Esophagus squamous epithelium (tissue), 5 donors: ENCODE results near the gene TAX1BP1. TPM values are rescaled to one million over a fixed set of nuclear protein-coding genes. Genes with fewer than 3 reads are reported as not detected.
A peak's percentile ranks its signal among the peaks of the same experiment; 100 is the strongest.
"Not testable (repeated sequence)": the region's sequence is repeated elsewhere in the genome, so short reads cannot be mapped to it uniquely, and the experiment has no call there.

Experiments used
- DNase-seq: peaks from one replicate; lab custom pipeline; 2025; lab: John Stamatoyannopoulos, UW
- H3K27ac ChIP-seq, 4 donors: fragments of 200-600 bp; sonication (generic); one replicate each; pipeline ENCODE4 v1.5.1; 2016 to 2019; ENCODE audit warnings: mild to moderate bottlenecking in 1 of 4
- H3K27me3 ChIP-seq, 4 donors: fragments of 200-600 bp; sonication (generic); 1 replicate in 3 of 4; 2 replicates in 1 of 4; pipeline versions ENCODE4 v1.5.1 to v1.6.0; 2017 to 2021; ENCODE audit warnings: antibody characterized with exemption in 1 of 4
- H3K36me3 ChIP-seq, 3 donors: fragments of 200-600 bp; sonication (generic); one replicate each; pipeline ENCODE4 v1.5.1; 2016 to 2019
- H3K4me1 ChIP-seq, 3 donors: fragments of 200-600 bp; sonication (generic); one replicate each; pipeline ENCODE4 v1.5.1; 2017 to 2019
- H3K4me3 ChIP-seq, 4 donors: fragments of 200-600 bp; sonication (generic); 1 replicate in 3 of 4; 2 replicates in 1 of 4; pipeline ENCODE4 v1.5.1; 2016 to 2019; ENCODE audit warnings: mild to moderate bottlenecking in 2 of 4, moderate library complexity in 1 of 4
- H3K9me3 ChIP-seq, 3 donors: fragments of 200-600 bp; sonication (generic); one replicate each; pipeline ENCODE4 v1.5.1; 2016 to 2019
- CTCF ChIP-seq, 6 experiments: fragments of 450-650 bp in 4 of 6; fragments of 200-600 bp in 2 of 6; sonication (generic) in 2 of 6; IDR thresholded peaks; one replicate each; pipeline ENCODE4 v1.5.1; 2016 to 2019; ENCODE audit warnings: antibody characterized with exemption in 6 of 6, mild to moderate bottlenecking in 4 of 6, moderate library complexity in 4 of 6
- POLR2A ChIP-seq, 4 donors: fragments of 450-650 bp; IDR thresholded peaks; one replicate each; pipeline ENCODE4 v1.6.1; 2017; ENCODE audit warnings: antibody characterized with exemption in 4 of 4, mild to moderate bottlenecking in 4 of 4, moderate library complexity in 3 of 4
- WGBS, 2 donors: methylation state at CpG; one replicate each; pipeline ENCODE4 v1.1.5; 2018; 5-methylcytosine and 5-hydroxymethylcytosine counted together
- intact Hi-C: fragments of 100-400 bp; cut with DNase I; formaldehyde crosslinking; loops from one replicate; pipeline ENCODE4 v1.15.0; 2022
- total RNA-seq, 4 donors: library from RNA; depleted of rRNA; stranded (reverse); fragments of >200 nt; gene quantifications; one replicate each; pipeline ENCODE4 v1.1.0, GENCODE V29; 2016
- donor health status: DM: yes; HTN: yes; CAD: no.

TAX1BP1 gene
- total RNA-seq, 4 donors from 2014 or later, result 67.1 to 113 (median 80.3) TPM

DNA sequence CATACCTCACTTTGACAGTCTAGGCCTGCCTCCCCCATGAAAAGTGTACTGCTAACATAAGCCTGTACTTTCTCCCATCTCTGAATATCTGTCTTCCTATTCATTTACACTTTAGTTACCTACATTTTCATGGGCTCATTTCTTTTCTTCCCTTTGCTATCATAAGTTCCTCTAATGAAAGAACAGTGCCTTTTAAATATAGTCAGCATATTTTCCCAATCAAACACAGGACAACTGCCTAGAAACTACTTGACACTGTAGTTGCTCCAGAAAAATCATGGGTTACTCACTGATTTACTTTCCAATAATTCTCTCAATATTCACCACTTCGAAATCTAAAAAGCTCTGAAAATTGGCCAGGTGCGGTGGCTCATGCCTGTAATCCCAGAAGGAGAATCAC lies 2.8 kb upstream of the TAX1BP1 start:
- peaks cover 0 to 42% (median 3%) of the 10 kb centered on the region in 3 donors for H3K4me1 ChIP-seq
- H3K27me3 ChIP-seq, result no peaks in the 10 kb centered on the region
- TF ChIP-seq CTCF (IDR thresholded peaks at IDR 0.05) (no peak), POLR2A (IDR thresholded peaks at IDR 0.05) (no peak)
- WGBS, 2 donors, result 86 to 95% methylated on average over 2 of the region's 2 CpGs
- peak overlapping the region in 3 of 4 donors; percentile 19 to 99 (median 99) for H3K27ac ChIP-seq
- no peak overlapping the region for H3K4me3 ChIP-seq
- intact Hi-C loops, result no loop called here
- no peaks in the 10 kb centered on the region for H3K9me3 ChIP-seq
- H3K36me3 ChIP-seq, result no peaks in the 10 kb centered on the region
- no peak for DNase-seq

- intact Hi-C loops, result no loop called here
- H3K36me3 ChIP-seq, result no peaks in the 10 kb centered on the region
- no peak overlapping the region for H3K4me3 ChIP-seq
- no peaks in the 10 kb centered on the region for H3K27me3 ChIP-seq
- no peaks in the 10 kb centered on the region for H3K9me3 ChIP-seq
- WGBS, 2 donors, result 54 to 57% methylated on average over 2 of the region's 2 CpGs
- H3K27ac ChIP-seq, result peak overlapping the region in 3 of 4 donors; percentile 96 to 99 (median 99)
- no peak for DNase-seq
- TF ChIP-seq POLR2A (IDR thresholded peaks at IDR 0.05), result no peak
- no peak for TF ChIP-seq CTCF (IDR thresholded peaks at IDR 0.05)
- peaks cover 0 to 47% (median 7%) of the 10 kb centered on the region in 3 donors for H3K4me1 ChIP-seq
Observed at GRCh38 chr7:27737616-27738015, 2.3 kb upstream of the TAX1BP1 start.

- peaks cover 0 to 56% (median 9%) of the 10 kb centered on the region in 3 donors for H3K4me1 ChIP-seq
- intact Hi-C loops, result no loop called here
- TF ChIP-seq POLR2A (IDR thresholded peaks at IDR 0.05) (no peak), CTCF (IDR thresholded peaks at IDR 0.05) (no peak)
- WGBS, 2 donors, result 4% methylated on average over 17 of the region's 17 CpGs
- peak overlapping the region; percentile 66 to 98 (median 90) for H3K4me3 ChIP-seq
- H3K36me3 ChIP-seq, result no peaks in the 10 kb centered on the region
- peak overlapping the region; percentile 96 to 99 (median 98) for H3K27ac ChIP-seq
- H3K27me3 ChIP-seq, result no peaks in the 10 kb centered on the region
- no peak for DNase-seq
- no peaks in the 10 kb centered on the region for H3K9me3 ChIP-seq
Observed at GRCh38 chr7:27739301-27739908, 557 bp upstream of the TAX1BP1 start.

DNA sequence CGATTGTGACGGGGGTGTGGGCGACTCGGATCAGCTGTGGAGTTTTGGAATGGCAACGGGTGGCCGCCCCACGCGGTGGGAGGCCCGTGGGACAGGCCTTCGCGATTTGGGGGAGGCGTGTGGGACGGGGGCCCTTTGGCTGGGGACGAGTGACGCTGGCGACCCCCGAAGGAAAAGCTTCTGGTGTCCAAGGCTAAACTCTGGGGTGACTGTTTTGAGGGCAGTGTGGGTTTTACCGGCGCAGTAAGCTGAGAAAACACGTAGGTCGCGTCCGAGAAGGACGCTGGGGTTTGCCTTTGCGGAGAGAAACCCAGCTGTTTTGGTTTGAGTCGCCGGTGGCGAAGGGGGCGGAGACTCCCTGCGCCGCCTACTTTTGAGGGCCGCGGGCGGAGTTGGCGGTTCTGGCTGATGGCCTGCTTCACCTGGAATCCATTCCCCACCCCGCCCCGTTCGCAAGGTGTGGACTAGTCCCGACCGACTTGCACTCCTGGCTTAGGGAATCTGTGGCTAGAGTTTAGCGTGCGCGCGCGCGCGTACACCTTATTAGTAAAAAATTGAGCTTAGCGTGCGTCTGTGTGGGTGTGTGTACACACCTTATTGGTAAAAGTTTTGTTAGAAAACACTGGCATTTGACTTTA lies 606 bp downstream of the TAX1BP1 start:
- WGBS, 2 donors, result 0% methylated on average over 19 to 27 of the region's 49 CpGs
- H3K27me3 ChIP-seq, result no peaks in the 10 kb centered on the region
- peak overlapping the region; percentile 96 to 99 (median 98) for H3K27ac ChIP-seq
- intact Hi-C loops, result no loop called here
- no peaks in the 10 kb centered on the region for H3K9me3 ChIP-seq
- peak; percentile 57 for DNase-seq
- H3K4me1 ChIP-seq, result peaks cover 0 to 67% (median 13%) of the 10 kb centered on the region in 3 donors
- H3K36me3 ChIP-seq, result no peaks in the 10 kb centered on the region
- no peak for TF ChIP-seq CTCF (IDR thresholded peaks at IDR 0.05)
- peak in 2 of 4 donors; percentile 14 to 41 for TF ChIP-seq POLR2A (IDR thresholded peaks at IDR 0.05)
- peak overlapping the region; percentile 66 to 98 (median 90) for H3K4me3 ChIP-seq

DNA sequence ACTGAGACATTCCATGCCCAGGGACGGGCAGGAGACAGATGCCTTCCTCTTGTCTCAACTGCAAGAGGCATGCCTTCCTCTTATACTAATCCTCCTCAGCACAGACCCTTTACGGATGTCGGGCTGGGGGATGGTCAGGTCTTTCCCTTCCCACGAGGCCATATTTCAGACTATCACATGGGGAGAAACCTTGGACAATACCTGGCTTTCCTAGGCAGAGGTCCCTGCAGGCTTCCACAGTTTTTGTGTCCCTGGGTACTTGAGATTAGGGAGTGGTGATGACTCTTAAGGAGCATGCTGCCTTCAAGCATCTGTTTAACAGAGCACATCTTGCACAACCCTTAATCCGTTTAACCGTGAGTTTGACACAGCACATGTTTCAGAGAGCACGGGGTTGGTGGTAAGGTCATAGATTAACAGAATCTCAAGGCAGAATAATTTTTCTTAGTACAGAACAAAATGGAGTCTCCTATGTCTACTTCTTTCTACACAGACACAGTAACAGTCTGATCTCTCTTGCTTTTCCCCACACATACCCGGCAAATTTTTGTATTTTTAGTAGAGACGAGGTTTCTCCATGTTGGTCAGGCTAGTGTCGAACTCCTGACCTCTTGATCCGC lies 2.2 kb downstream of the TAX1BP1 start:
- H3K27me3 ChIP-seq, H3K9me3 ChIP-seq, DNase-seq, H3K4me3 ChIP-seq, intact Hi-C loops, H3K36me3 ChIP-seq, H3K27ac ChIP-seq: not testable (repeated sequence)
- peaks cover 0 to 76% (median 13%) of the 10 kb centered on the region in 3 donors for H3K4me1 ChIP-seq
- WGBS, 2 donors, result 61 to 71% methylated on average over 8 of the region's 11 CpGs
